Neural crest cell (in vitro differentiated cells): ENCODE data around the gene CCDC183. TPM values are rescaled to one million over a fixed set of nuclear protein-coding genes. Genes with fewer than 3 reads are reported as not detected.
A peak's percentile ranks its signal among the peaks of the same experiment; 100 is the strongest.
"Not testable (repeated sequence)": the region's sequence is repeated elsewhere in the genome, so short reads cannot be mapped to it uniquely, and the experiment has no call there.

ENCODE experiments used
- DNase-seq: peaks from one replicate; pipeline ENCODE4 v3.0.0; 2021; ENCODE audit warnings: low read depth, mixed read lengths, low spot score
- H3K27ac Mint-ChIP-seq: one replicate; pipeline ENCODE4 v1.8.0; 2021; ENCODE audit warnings: mild to moderate bottlenecking, mixed read lengths; ENCODE audit not compliant: unreplicated experiment
- H3K27me3 Mint-ChIP-seq: 2 replicates; pipeline ENCODE4 v1.8.0; 2021; ENCODE audit warnings: low read depth, mild to moderate bottlenecking, mixed read lengths
- H3K36me3 Mint-ChIP-seq: 2 replicates; pipeline ENCODE4 v1.8.0; 2021; ENCODE audit warnings: low read depth, mild to moderate bottlenecking, mixed read lengths
- H3K4me1 Mint-ChIP-seq: 2 replicates; pipeline ENCODE4 v1.8.0; 2021; ENCODE audit warnings: mixed read lengths
- H3K4me3 Mint-ChIP-seq: one replicate; pipeline ENCODE4 v1.8.0; 2021; ENCODE audit warnings: mild to moderate bottlenecking, mixed read lengths
- H3K9me3 Mint-ChIP-seq: 2 replicates; pipeline ENCODE4 v1.8.0; 2021; ENCODE audit warnings: mixed read lengths
- CTCF ChIP-seq: fragments of 200-600 bp; sonication (generic); conservative IDR thresholded peaks from 2 replicates; pipeline ENCODE4 v1.5.0; 2021; ENCODE audit warnings: antibody characterized with exemption, mild to moderate bottlenecking
- total RNA-seq: library from RNA; stranded (reverse); gene quantifications from 2 replicates; pipeline ENCODE4 v1.2.1, GENCODE V29; 2021

The CCDC183 gene
- total RNA-seq, 1 donor from 2014 or later = 1.4 TPM

GRCh38 chr9:136829981-136830885, 34.1 kb downstream of the CCDC183 start:
- H3K4me3 Mint-ChIP-seq = no peak overlapping the region
- H3K27ac Mint-ChIP-seq = no peak overlapping the region
- DNase-seq = no peak
- no peaks in the 10 kb centered on the region for H3K4me1 Mint-ChIP-seq
- no peaks in the 10 kb centered on the region for H3K36me3 Mint-ChIP-seq
- peaks cover 3% of the 10 kb centered on the region for H3K27me3 Mint-ChIP-seq
- TF ChIP-seq CTCF = no peak
- H3K9me3 Mint-ChIP-seq = no peaks in the 10 kb centered on the region

- DNase-seq = no peak
- Mint-ChIP-seq H3K4me3 (no peak overlapping the region), H3K9me3 (no peaks in the 10 kb centered on the region), H3K27ac (no peak overlapping the region), H3K36me3 (no peaks in the 10 kb centered on the region), H3K4me1 (no peaks in the 10 kb centered on the region), H3K27me3 (peaks cover 3% of the 10 kb centered on the region)
- TF ChIP-seq CTCF = no peak
These were observed 35.0 kb downstream of the CCDC183 start for GRCh38 chr9:136831002-136831719.

- Mint-ChIP-seq H3K36me3 (no peaks in the 10 kb centered on the region), H3K4me3 (no peak overlapping the region), H3K4me1 (no peaks in the 10 kb centered on the region), H3K9me3 (no peaks in the 10 kb centered on the region), H3K27ac (no peak overlapping the region), H3K27me3 (peaks cover 3% of the 10 kb centered on the region)
- no peak for DNase-seq
- TF ChIP-seq CTCF = no peak
These were observed 35.6 kb downstream of the CCDC183 start for GRCh38 chr9:136831720-136832104.

GRCh38 chr9:136832581-136832980, 36.4 kb downstream of the CCDC183 start:
- no peak for TF ChIP-seq CTCF
- no peak overlapping the region for H3K27ac Mint-ChIP-seq
- no peaks in the 10 kb centered on the region for H3K9me3 Mint-ChIP-seq
- H3K4me1 Mint-ChIP-seq = no peaks in the 10 kb centered on the region
- H3K27me3 Mint-ChIP-seq = peaks cover 3% of the 10 kb centered on the region
- no peaks in the 10 kb centered on the region for H3K36me3 Mint-ChIP-seq
- no peak for DNase-seq
- no peak overlapping the region for H3K4me3 Mint-ChIP-seq

- not testable (repeated sequence) for DNase-seq, H3K4me1 Mint-ChIP-seq, H3K9me3 Mint-ChIP-seq, H3K36me3 Mint-ChIP-seq, H3K27ac Mint-ChIP-seq, H3K27me3 Mint-ChIP-seq
- peak overlapping the region; percentile 60 for H3K4me3 Mint-ChIP-seq
These were observed 37.4 kb downstream of the CCDC183 start for GRCh38 chr9:136833381-136834048.
